WTC11 (cell line): ENCODE measurements around the gene COL6A3. TPM values are rescaled to one million over a fixed set of nuclear protein-coding genes. Genes with fewer than 3 reads are reported as not detected.

Experiments
- ATAC-seq: fragments of 200-7000 bp; cut with Tn5 transposase; 2 replicates; pipeline ENCODE4 v1.10.0; 2021; ENCODE audit warnings: mild to moderate bottlenecking, moderate library complexity
- CTCF ChIA-PET: fragments of 300-600 bp; sonication (Branson Sonifier 250); formaldehyde crosslinking; loops from one replicate; lab custom pipeline; 2021; ENCODE audit warnings: antibody characterized with exemption; lab: Charles Lee
- POLR2A ChIA-PET: fragments of 350-600 bp; sonication (Branson Sonifier 250); formaldehyde crosslinking; loops from one replicate; lab custom pipeline; 2021; ENCODE audit warnings: antibody characterized with exemption; lab: Charles Lee
- DNase-seq: peaks from one replicate; pipeline ENCODE4 v3.0.0; 2021; ENCODE audit warnings: low spot score
- H3K27ac Mint-ChIP-seq: 2 replicates; pipeline ENCODE4 v1.8.0; 2021; ENCODE audit warnings: mixed read lengths
- H3K27me3 Mint-ChIP-seq: 2 replicates; pipeline ENCODE4 v1.8.0; 2021; ENCODE audit warnings: low read depth, mild to moderate bottlenecking, moderate library complexity, mixed read lengths
- H3K36me3 Mint-ChIP-seq: 2 replicates; pipeline ENCODE4 v1.8.0; 2021; ENCODE audit warnings: mixed read lengths
- H3K4me1 Mint-ChIP-seq: 2 replicates; pipeline ENCODE4 v1.8.0; 2022; ENCODE audit warnings: mixed read lengths
- H3K4me3 Mint-ChIP-seq: 2 replicates; pipeline ENCODE4 v1.8.0; 2021; ENCODE audit warnings: mild to moderate bottlenecking, moderate library complexity, mixed read lengths
- H3K9me3 Mint-ChIP-seq: 2 replicates; pipeline ENCODE4 v1.8.0; 2021; ENCODE audit warnings: mixed read lengths
- ATF1 ChIP-seq: sonication (generic); formaldehyde crosslinking; IDR thresholded peaks from 2 replicates; pipeline ENCODE4 v1.8.1; 2023; ENCODE audit warnings: mild to moderate bottlenecking, moderate library complexity, missing genetic modification reagents
- CTCF ChIP-seq: fragments of 200-600 bp; IDR thresholded peaks from 2 replicates; pipeline ENCODE4 v1.8.0; 2022; ENCODE audit warnings: antibody characterized with exemption
- FOXP4 ChIP-seq: sonication (generic); formaldehyde crosslinking; IDR thresholded peaks from 2 replicates; pipeline ENCODE4 v1.8.0; 2022; ENCODE audit warnings: mild to moderate bottlenecking, missing genetic modification reagents
- JAZF1 ChIP-seq: fragments of 250-450 bp; sonication (Bioruptor Pico); IDR thresholded peaks from 2 replicates; pipeline ENCODE4 v1.9.0; 2021; ENCODE audit warnings: moderate library complexity, mild to moderate bottlenecking, inconsistent platforms
- NFE2L1 ChIP-seq: sonication (generic); formaldehyde crosslinking; IDR thresholded peaks from 2 replicates; pipeline ENCODE4 v1.8.1; 2023; ENCODE audit warnings: missing genetic modification reagents
- RORB ChIP-seq: fragments of 250-450 bp; sonication (Bioruptor Pico); IDR thresholded peaks from 2 replicates; pipeline ENCODE4 v1.9.0; 2021; ENCODE audit warnings: mild to moderate bottlenecking
- TCF7 ChIP-seq: sonication (generic); formaldehyde crosslinking; IDR thresholded peaks from 2 replicates; pipeline ENCODE4 v1.8.0; 2022; ENCODE audit warnings: mild to moderate bottlenecking, low read depth, missing genetic modification reagents, moderate library complexity
- ZNF138 ChIP-seq: sonication (generic); formaldehyde crosslinking; conservative IDR thresholded peaks from 2 replicates; pipeline ENCODE4 v1.8.1; 2022; ENCODE audit warnings: mild to moderate bottlenecking, moderate library complexity, missing genetic modification reagents
- ZNF219 ChIP-seq: sonication (generic); formaldehyde crosslinking; IDR thresholded peaks from 2 replicates; pipeline ENCODE4 v1.8.0; 2023; ENCODE audit warnings: missing genetic modification reagents, mild to moderate bottlenecking, borderline replicate concordance
- total RNA-seq: library from RNA; stranded (reverse); gene quantifications from 3 replicates; pipeline ENCODE4 v1.2.3, GENCODE V29; 2021
- TF ChIP-seq, protein P1 (sequence below): sonication (generic); formaldehyde crosslinking; IDR thresholded peaks from 2 replicates; pipeline ENCODE4 v1.8.0; 2023; ENCODE audit warnings: mild to moderate bottlenecking, missing genetic modification reagents
- TF ChIP-seq, protein P2 (sequence below): sonication (generic); formaldehyde crosslinking; IDR thresholded peaks from 2 replicates; pipeline ENCODE4 v1.8.0; 2022; ENCODE audit warnings: missing genetic modification reagents

The COL6A3 gene
- total RNA-seq, 1 experiment from 2014 or later, result 2.6 TPM

- TF ChIP-seq FOXP4 (CRISPR knock-in tag), result no peak
- no peak for TF ChIP-seq ZNF219 (CRISPR knock-in tag)
- TF ChIP-seq ZNF138 (CRISPR knock-in tag), result no peak
- no peak for TF ChIP-seq CTCF
- TF ChIP-seq TCF7 (CRISPR knock-in tag), result no peak
- TF ChIP-seq, all 79 proteins: peak for 0
Measured at GRCh38 chr2:237388036-237388435, 25.9 kb downstream of the COL6A3 start (continued).

GRCh38 chr2:237384672-237385020, 29.3 kb downstream of the COL6A3 start:
- Mint-ChIP-seq H3K27me3 (no peaks in the 10 kb centered on the region; the same call in 1 of the 2 replicates), H3K4me1 (no peaks in the 10 kb centered on the region), H3K27ac (no peak overlapping the region), H3K36me3 (no peaks in the 10 kb centered on the region), H3K4me3 (no peak overlapping the region), H3K9me3 (no peaks in the 10 kb centered on the region)
- TF ChIP-seq FOXP4 (CRISPR knock-in tag) (no peak), JAZF1 (CRISPR knock-in tag) (no peak), RORB (CRISPR knock-in tag) (no peak), NFE2L1 (CRISPR knock-in tag) (no peak), ATF1 (CRISPR knock-in tag) (no peak)
- TF ChIP-seq, protein P1, sequence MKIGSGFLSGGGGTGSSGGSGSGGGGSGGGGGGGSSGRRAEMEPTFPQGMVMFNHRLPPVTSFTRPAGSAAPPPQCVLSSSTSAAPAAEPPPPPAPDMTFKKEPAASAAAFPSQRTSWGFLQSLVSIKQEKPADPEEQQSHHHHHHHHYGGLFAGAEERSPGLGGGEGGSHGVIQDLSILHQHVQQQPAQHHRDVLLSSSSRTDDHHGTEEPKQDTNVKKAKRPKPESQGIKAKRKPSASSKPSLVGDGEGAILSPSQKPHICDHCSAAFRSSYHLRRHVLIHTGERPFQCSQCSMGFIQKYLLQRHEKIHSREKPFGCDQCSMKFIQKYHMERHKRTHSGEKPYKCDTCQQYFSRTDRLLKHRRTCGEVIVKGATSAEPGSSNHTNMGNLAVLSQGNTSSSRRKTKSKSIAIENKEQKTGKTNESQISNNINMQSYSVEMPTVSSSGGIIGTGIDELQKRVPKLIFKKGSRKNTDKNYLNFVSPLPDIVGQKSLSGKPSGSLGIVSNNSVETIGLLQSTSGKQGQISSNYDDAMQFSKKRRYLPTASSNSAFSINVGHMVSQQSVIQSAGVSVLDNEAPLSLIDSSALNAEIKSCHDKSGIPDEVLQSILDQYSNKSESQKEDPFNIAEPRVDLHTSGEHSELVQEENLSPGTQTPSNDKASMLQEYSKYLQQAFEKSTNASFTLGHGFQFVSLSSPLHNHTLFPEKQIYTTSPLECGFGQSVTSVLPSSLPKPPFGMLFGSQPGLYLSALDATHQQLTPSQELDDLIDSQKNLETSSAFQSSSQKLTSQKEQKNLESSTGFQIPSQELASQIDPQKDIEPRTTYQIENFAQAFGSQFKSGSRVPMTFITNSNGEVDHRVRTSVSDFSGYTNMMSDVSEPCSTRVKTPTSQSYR (CRISPR knock-in tag), result no peak
- TF ChIP-seq, protein P2, sequence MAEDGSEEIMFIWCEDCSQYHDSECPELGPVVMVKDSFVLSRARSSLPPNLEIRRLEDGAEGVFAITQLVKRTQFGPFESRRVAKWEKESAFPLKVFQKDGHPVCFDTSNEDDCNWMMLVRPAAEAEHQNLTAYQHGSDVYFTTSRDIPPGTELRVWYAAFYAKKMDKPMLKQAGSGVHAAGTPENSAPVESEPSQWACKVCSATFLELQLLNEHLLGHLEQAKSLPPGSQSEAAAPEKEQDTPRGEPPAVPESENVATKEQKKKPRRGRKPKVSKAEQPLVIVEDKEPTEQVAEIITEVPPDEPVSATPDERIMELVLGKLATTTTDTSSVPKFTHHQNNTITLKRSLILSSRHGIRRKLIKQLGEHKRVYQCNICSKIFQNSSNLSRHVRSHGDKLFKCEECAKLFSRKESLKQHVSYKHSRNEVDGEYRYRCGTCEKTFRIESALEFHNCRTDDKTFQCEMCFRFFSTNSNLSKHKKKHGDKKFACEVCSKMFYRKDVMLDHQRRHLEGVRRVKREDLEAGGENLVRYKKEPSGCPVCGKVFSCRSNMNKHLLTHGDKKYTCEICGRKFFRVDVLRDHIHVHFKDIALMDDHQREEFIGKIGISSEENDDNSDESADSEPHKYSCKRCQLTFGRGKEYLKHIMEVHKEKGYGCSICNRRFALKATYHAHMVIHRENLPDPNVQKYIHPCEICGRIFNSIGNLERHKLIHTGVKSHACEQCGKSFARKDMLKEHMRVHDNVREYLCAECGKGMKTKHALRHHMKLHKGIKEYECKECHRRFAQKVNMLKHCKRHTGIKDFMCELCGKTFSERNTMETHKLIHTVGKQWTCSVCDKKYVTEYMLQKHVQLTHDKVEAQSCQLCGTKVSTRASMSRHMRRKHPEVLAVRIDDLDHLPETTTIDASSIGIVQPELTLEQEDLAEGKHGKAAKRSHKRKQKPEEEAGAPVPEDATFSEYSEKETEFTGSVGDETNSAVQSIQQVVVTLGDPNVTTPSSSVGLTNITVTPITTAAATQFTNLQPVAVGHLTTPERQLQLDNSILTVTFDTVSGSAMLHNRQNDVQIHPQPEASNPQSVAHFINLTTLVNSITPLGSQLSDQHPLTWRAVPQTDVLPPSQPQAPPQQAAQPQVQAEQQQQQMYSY (CRISPR knock-in tag), result no peak
- CTCF ChIA-PET, result no interaction called here
- ATAC-seq (no peak), DNase-seq (no peak)
- POLR2A ChIA-PET, result no interaction called here
